ENCODE results near the gene FGD5.

FGD5 gene

GRCh38 chr3:14913071-14913925 is 94.5 kb downstream of the FGD5 start:
- DNase-seq: no peak

GRCh38 chr3:14913926-14914778 is 95.4 kb downstream of the FGD5 start:
- no peak for DNase-seq

GRCh38 chr3:14914779-14915117 is 96.0 kb downstream of the FGD5 start:
- no peak for DNase-seq

GRCh38 chr3:14915636-14916222 is 97.0 kb downstream of the FGD5 start:
- no peak for DNase-seq

- DNase-seq: no peak
These were observed 99.6 kb downstream of the FGD5 start for GRCh38 chr3:14918356-14918860.

- DNase-seq: no peak
These were observed 101.8 kb downstream of the FGD5 start for GRCh38 chr3:14920536-14920935.

- peak; percentile 85 for DNase-seq
These were observed 102.4 kb downstream of the FGD5 start for GRCh38 chr3:14921034-14921616.

GRCh38 chr3:14921811-14922705 is 103.3 kb downstream of the FGD5 start:
- no peak for DNase-seq

- DNase-seq: no peak
These were observed 104.1 kb downstream of the FGD5 start for GRCh38 chr3:14922863-14923262.

- DNase-seq: no peak
These were observed 104.7 kb downstream of the FGD5 start for GRCh38 chr3:14923476-14923875.

GRCh38 chr3:14925729-14926591 is 107.2 kb downstream of the FGD5 start:
- no peak for DNase-seq

GRCh38 chr3:14926592-14926991 is 107.8 kb downstream of the FGD5 start:
- no peak for DNase-seq

- no peak for DNase-seq
These were observed 108.5 kb downstream of the FGD5 start for GRCh38 chr3:14927308-14927707.

GRCh38 chr3:14929310-14930074 is 110.7 kb downstream of the FGD5 start:
- no peak for DNase-seq

- DNase-seq: no peak
These were observed 115.2 kb downstream of the FGD5 start for GRCh38 chr3:14933820-14934425.

GRCh38 chr3:14935592-14936345 is 117.0 kb downstream of the FGD5 start:
- no peak for DNase-seq

- DNase-seq: no peak
These were observed 120.2 kb downstream of the FGD5 start for GRCh38 chr3:14938954-14939353.

GRCh38 chr3:14941871-14942270 is 123.1 kb downstream of the FGD5 start:
- no peak for DNase-seq

GRCh38 chr3:14943042-14943441 is 124.3 kb downstream of the FGD5 start:
- DNase-seq: no peak
